ENCODE measurements around the gene ZEB1.
A peak's percentile ranks its signal among the peaks of the same experiment; 100 is the strongest.
"Not testable (repeated sequence)": the region's sequence is repeated elsewhere in the genome, so short reads cannot be mapped to it uniquely, and the experiment has no call there.

The ZEB1 gene

GRCh38 chr10:31427334-31427733 is 108.3 kb downstream of the ZEB1 start:
- DNase-seq, result not testable (repeated sequence)

- DNase-seq, result not testable (repeated sequence)
These were observed 109.5 kb downstream of the ZEB1 start for GRCh38 chr10:31428499-31428898.

GRCh38 chr10:31431021-31431420 is 112.0 kb downstream of the ZEB1 start:
- DNase-seq, result no peak

- no peak for DNase-seq
These were observed 118.9 kb downstream of the ZEB1 start for GRCh38 chr10:31437959-31438358.

GRCh38 chr10:31451766-31452165 is 132.8 kb downstream of the ZEB1 start:
- no peak for DNase-seq

- no peak for DNase-seq
These were observed 137.5 kb downstream of the ZEB1 start for GRCh38 chr10:31456468-31456867.

GRCh38 chr10:31457858-31458257 is 138.8 kb downstream of the ZEB1 start:
- DNase-seq, result no peak

GRCh38 chr10:31458974-31459373 is 140.0 kb downstream of the ZEB1 start:
- DNase-seq, result no peak

- DNase-seq, result no peak
These were observed 141.2 kb downstream of the ZEB1 start for GRCh38 chr10:31460242-31460641.

- DNase-seq, result no peak
These were observed 145.5 kb downstream of the ZEB1 start for GRCh38 chr10:31464552-31464951.

GRCh38 chr10:31466313-31466712 is 147.3 kb downstream of the ZEB1 start:
- DNase-seq, result no peak

GRCh38 chr10:31467791-31468535 is 148.9 kb downstream of the ZEB1 start:
- peak; percentile 26 for DNase-seq

GRCh38 chr10:31468536-31468859 is 149.5 kb downstream of the ZEB1 start:
- DNase-seq, result no peak

GRCh38 chr10:31475519-31475918 is 156.5 kb downstream of the ZEB1 start:
- DNase-seq, result no peak

- no peak for DNase-seq
These were observed 157.1 kb downstream of the ZEB1 start for GRCh38 chr10:31476088-31476487.

GRCh38 chr10:31477584-31477983 is 158.6 kb downstream of the ZEB1 start:
- no peak for DNase-seq

GRCh38 chr10:31479752-31480151 is 160.7 kb downstream of the ZEB1 start:
- peak; percentile 72 for DNase-seq

- DNase-seq, result no peak
These were observed 164.5 kb downstream of the ZEB1 start for GRCh38 chr10:31483546-31483945.

- DNase-seq, result peak; percentile 8
These were observed 165.6 kb downstream of the ZEB1 start for GRCh38 chr10:31484431-31485135.

GRCh38 chr10:31490858-31491504 is 172.0 kb downstream of the ZEB1 start:
- DNase-seq, result peak; percentile 65

GRCh38 chr10:31507427-31507826 is 188.4 kb downstream of the ZEB1 start:
- no peak for DNase-seq

GRCh38 chr10:31508234-31508633 is 189.2 kb downstream of the ZEB1 start:
- DNase-seq, result no peak

- DNase-seq, result no peak
These were observed 189.9 kb downstream of the ZEB1 start for GRCh38 chr10:31508882-31509281.

GRCh38 chr10:31509989-31510388 is 191.0 kb downstream of the ZEB1 start:
- DNase-seq, result no peak
